ENCODE measurements around the gene CCBE1.

DNA sequence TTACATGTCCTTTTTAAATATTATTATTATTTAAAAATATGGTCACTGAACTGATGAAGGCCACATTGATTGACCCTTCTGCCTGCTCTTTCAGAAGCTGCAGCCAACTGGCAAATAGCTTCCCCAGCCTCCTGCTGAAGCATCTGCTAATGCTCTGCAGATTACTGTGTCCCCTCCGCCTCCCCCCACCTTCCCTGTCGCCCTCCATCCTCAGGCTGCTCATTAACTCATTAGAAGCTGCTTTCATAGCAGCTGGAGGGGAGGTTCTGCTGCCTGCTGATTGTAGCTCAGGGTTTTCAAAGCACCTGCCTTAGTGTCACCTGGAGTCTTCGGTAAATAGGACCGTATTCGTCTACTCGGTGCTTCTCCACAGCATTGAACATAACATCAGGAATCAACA lies 313.4 kb downstream of the CCBE1 start:
- TF ChIP-seq, protein P1, sequence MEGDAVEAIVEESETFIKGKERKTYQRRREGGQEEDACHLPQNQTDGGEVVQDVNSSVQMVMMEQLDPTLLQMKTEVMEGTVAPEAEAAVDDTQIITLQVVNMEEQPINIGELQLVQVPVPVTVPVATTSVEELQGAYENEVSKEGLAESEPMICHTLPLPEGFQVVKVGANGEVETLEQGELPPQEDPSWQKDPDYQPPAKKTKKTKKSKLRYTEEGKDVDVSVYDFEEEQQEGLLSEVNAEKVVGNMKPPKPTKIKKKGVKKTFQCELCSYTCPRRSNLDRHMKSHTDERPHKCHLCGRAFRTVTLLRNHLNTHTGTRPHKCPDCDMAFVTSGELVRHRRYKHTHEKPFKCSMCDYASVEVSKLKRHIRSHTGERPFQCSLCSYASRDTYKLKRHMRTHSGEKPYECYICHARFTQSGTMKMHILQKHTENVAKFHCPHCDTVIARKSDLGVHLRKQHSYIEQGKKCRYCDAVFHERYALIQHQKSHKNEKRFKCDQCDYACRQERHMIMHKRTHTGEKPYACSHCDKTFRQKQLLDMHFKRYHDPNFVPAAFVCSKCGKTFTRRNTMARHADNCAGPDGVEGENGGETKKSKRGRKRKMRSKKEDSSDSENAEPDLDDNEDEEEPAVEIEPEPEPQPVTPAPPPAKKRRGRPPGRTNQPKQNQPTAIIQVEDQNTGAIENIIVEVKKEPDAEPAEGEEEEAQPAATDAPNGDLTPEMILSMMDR (IDR thresholded peaks at IDR 0.05) = no peak
- TF ChIP-seq POLR2A (IDR thresholded peaks at IDR 0.05) = no peak
